NCI-H2227 (cell line): Measurements from ENCODE around the gene KLHL41.
"Not testable (repeated sequence)": the region's sequence is repeated elsewhere in the genome, so short reads cannot be mapped to it uniquely, and the experiment has no call there.

ENCODE experiments used
- DNase-seq: peaks from one replicate; lab custom pipeline; 2025; ENCODE audit not compliant: unreplicated experiment; lab: John Stamatoyannopoulos, UW

Gene KLHL41

GRCh38 chr2:169507698-169508097, 1.8 kb upstream of the KLHL41 start:
- DNase-seq: no peak

- DNase-seq: no peak
Observed at GRCh38 chr2:169509955-169510354, 453 bp downstream of the KLHL41 start.

- no peak for DNase-seq
Observed at GRCh38 chr2:169510496-169510895, 994 bp downstream of the KLHL41 start.

- no peak for DNase-seq
Observed at GRCh38 chr2:169511818-169512217, 2.3 kb downstream of the KLHL41 start.

GRCh38 chr2:169512525-169512924, 3.0 kb downstream of the KLHL41 start:
- DNase-seq: no peak

GRCh38 chr2:169513094-169513493, 3.6 kb downstream of the KLHL41 start:
- DNase-seq: no peak

- DNase-seq: no peak
Observed at GRCh38 chr2:169513926-169514325, 4.4 kb downstream of the KLHL41 start.

- DNase-seq: not testable (repeated sequence)
Observed at GRCh38 chr2:169514758-169515157, 5.3 kb downstream of the KLHL41 start.

GRCh38 chr2:169516488-169516995, 7.0 kb downstream of the KLHL41 start:
- DNase-seq: not testable (repeated sequence)

GRCh38 chr2:169520896-169521295, 11.4 kb downstream of the KLHL41 start:
- DNase-seq: no peak

GRCh38 chr2:169523681-169524080, 14.2 kb downstream of the KLHL41 start:
- no peak for DNase-seq

- DNase-seq: no peak
Observed at GRCh38 chr2:169525434-169525833, 15.9 kb downstream of the KLHL41 start.

- no peak for DNase-seq
Observed at GRCh38 chr2:169526451-169526850, 16.9 kb downstream of the KLHL41 start.

- peak; percentile 85 for DNase-seq
Observed at GRCh38 chr2:169528271-169528701, 18.8 kb downstream of the KLHL41 start.

GRCh38 chr2:169539460-169539859, 30.0 kb downstream of the KLHL41 start:
- not testable (repeated sequence) for DNase-seq

GRCh38 chr2:169540146-169540545, 30.6 kb downstream of the KLHL41 start:
- DNase-seq: no peak

GRCh38 chr2:169542433-169542832, 32.9 kb downstream of the KLHL41 start:
- DNase-seq: no peak

GRCh38 chr2:169546756-169547155, 37.3 kb downstream of the KLHL41 start:
- no peak for DNase-seq

GRCh38 chr2:169561364-169561763, 51.9 kb downstream of the KLHL41 start:
- DNase-seq: peak; percentile 17

- DNase-seq: not testable (repeated sequence)
Observed at GRCh38 chr2:169562084-169562483, 52.6 kb downstream of the KLHL41 start.

GRCh38 chr2:169562519-169562918, 53.0 kb downstream of the KLHL41 start:
- DNase-seq: peak; percentile 35

GRCh38 chr2:169565686-169566085, 56.2 kb downstream of the KLHL41 start:
- DNase-seq: no peak

GRCh38 chr2:169569948-169570347, 60.4 kb downstream of the KLHL41 start:
- no peak for DNase-seq
